Measurements from ENCODE around the gene CHI3L2.

Gene CHI3L2

GRCh38 chr1:111271464-111271801, 43.9 kb downstream of the CHI3L2 start:
- H3K4me3 ChIP-seq (ENCODE audit: low read length in 2 of 2) = no peak overlapping the region
- H3K9me3 ChIP-seq (ENCODE audit: control insufficient read depth in 2 of 2, low read length in 2 of 2) = no peaks in the 10 kb centered on the region
- H3K9ac ChIP-seq (ENCODE audit: low read depth in 1 of 2, low read length in 2 of 2) = no peak overlapping the region
- no peaks in the 10 kb centered on the region for H3K4me1 ChIP-seq (ENCODE audit: control insufficient read depth in 2 of 2, insufficient read depth in 2 of 2, low read length in 2 of 2)
- H3K36me3 ChIP-seq (ENCODE audit: control insufficient read depth in 2 of 2, insufficient read depth in 2 of 2, low read length in 2 of 2) = no peaks in the 10 kb centered on the region
- no peak overlapping the region for H3K27ac ChIP-seq (ENCODE audit: low read depth in 2 of 2, low read length in 2 of 2)
- peaks cover 5 to 7% of the 10 kb centered on the region in 2 donors for H3K27me3 ChIP-seq (ENCODE audit: control insufficient read depth in 2 of 2, insufficient read depth in 2 of 2, low read length in 2 of 2)

GRCh38 chr1:111272081-111272480, 44.6 kb downstream of the CHI3L2 start:
- Histone ChIP-seq H3K9me3 (ENCODE audit: control insufficient read depth in 2 of 2, low read length in 2 of 2) (no peaks in the 10 kb centered on the region), H3K4me3 (ENCODE audit: low read length in 2 of 2) (no peak overlapping the region), H3K27ac (ENCODE audit: low read depth in 2 of 2, low read length in 2 of 2) (no peak overlapping the region), H3K4me1 (ENCODE audit: control insufficient read depth in 2 of 2, insufficient read depth in 2 of 2, low read length in 2 of 2) (no peaks in the 10 kb centered on the region), H3K27me3 (ENCODE audit: control insufficient read depth in 2 of 2, insufficient read depth in 2 of 2, low read length in 2 of 2) (peaks cover 5 to 7% of the 10 kb centered on the region in 2 donors), H3K36me3 (ENCODE audit: control insufficient read depth in 2 of 2, insufficient read depth in 2 of 2, low read length in 2 of 2) (no peaks in the 10 kb centered on the region), H3K9ac (ENCODE audit: low read depth in 1 of 2, low read length in 2 of 2) (no peak overlapping the region)

- Histone ChIP-seq H3K36me3 (ENCODE audit: control insufficient read depth in 2 of 2, insufficient read depth in 2 of 2, low read length in 2 of 2) (no peaks in the 10 kb centered on the region), H3K9ac (ENCODE audit: low read depth in 1 of 2, low read length in 2 of 2) (no peak overlapping the region), H3K27ac (ENCODE audit: low read depth in 2 of 2, low read length in 2 of 2) (peak overlapping the region in 1 of 2 donors; percentile 46), H3K9me3 (ENCODE audit: control insufficient read depth in 2 of 2, low read length in 2 of 2) (no peaks in the 10 kb centered on the region), H3K4me3 (ENCODE audit: low read length in 2 of 2) (no peak overlapping the region), H3K27me3 (ENCODE audit: control insufficient read depth in 2 of 2, insufficient read depth in 2 of 2, low read length in 2 of 2) (peaks cover 3 to 7% of the 10 kb centered on the region in 2 donors), H3K4me1 (ENCODE audit: control insufficient read depth in 2 of 2, insufficient read depth in 2 of 2, low read length in 2 of 2) (no peaks in the 10 kb centered on the region)
Measured at GRCh38 chr1:111274653-111275052, 47.1 kb downstream of the CHI3L2 start.

- Histone ChIP-seq H3K36me3 (ENCODE audit: control insufficient read depth in 2 of 2, insufficient read depth in 2 of 2, low read length in 2 of 2) (no peaks in the 10 kb centered on the region), H3K27me3 (ENCODE audit: control insufficient read depth in 2 of 2, insufficient read depth in 2 of 2, low read length in 2 of 2) (peaks cover 2 to 7% of the 10 kb centered on the region in 2 donors)
Measured at GRCh38 chr1:111275079-111275478, 47.6 kb downstream of the CHI3L2 start.

GRCh38 chr1:111275780-111276433, 48.4 kb downstream of the CHI3L2 start:
- Histone ChIP-seq H3K27ac (ENCODE audit: low read depth in 2 of 2, low read length in 2 of 2) (no peak overlapping the region), H3K36me3 (ENCODE audit: control insufficient read depth in 2 of 2, insufficient read depth in 2 of 2, low read length in 2 of 2) (no peaks in the 10 kb centered on the region), H3K9me3 (ENCODE audit: control insufficient read depth in 2 of 2, low read length in 2 of 2) (no peaks in the 10 kb centered on the region), H3K4me3 (ENCODE audit: low read length in 2 of 2) (no peak overlapping the region), H3K4me1 (ENCODE audit: control insufficient read depth in 2 of 2, insufficient read depth in 2 of 2, low read length in 2 of 2) (no peaks in the 10 kb centered on the region), H3K27me3 (ENCODE audit: control insufficient read depth in 2 of 2, insufficient read depth in 2 of 2, low read length in 2 of 2) (peaks cover 0 to 2% of the 10 kb centered on the region in 2 donors), H3K9ac (ENCODE audit: low read depth in 1 of 2, low read length in 2 of 2) (no peak overlapping the region)

More at GRCh38 chr1:111275079-111275478, 47.6 kb downstream of the CHI3L2 start:
- Histone ChIP-seq H3K9ac (ENCODE audit: low read depth in 1 of 2, low read length in 2 of 2) (no peak overlapping the region), H3K4me1 (ENCODE audit: control insufficient read depth in 2 of 2, insufficient read depth in 2 of 2, low read length in 2 of 2) (no peaks in the 10 kb centered on the region), H3K9me3 (ENCODE audit: control insufficient read depth in 2 of 2, low read length in 2 of 2) (no peaks in the 10 kb centered on the region), H3K27ac (ENCODE audit: low read depth in 2 of 2, low read length in 2 of 2) (no peak overlapping the region), H3K4me3 (ENCODE audit: low read length in 2 of 2) (no peak overlapping the region)

- Histone ChIP-seq H3K9ac (ENCODE audit: low read depth in 1 of 2, low read length in 2 of 2) (no peak overlapping the region), H3K4me3 (ENCODE audit: low read length in 2 of 2) (no peak overlapping the region), H3K27ac (ENCODE audit: low read depth in 2 of 2, low read length in 2 of 2) (no peak overlapping the region), H3K36me3 (ENCODE audit: control insufficient read depth in 2 of 2, insufficient read depth in 2 of 2, low read length in 2 of 2) (no peaks in the 10 kb centered on the region), H3K27me3 (ENCODE audit: control insufficient read depth in 2 of 2, insufficient read depth in 2 of 2, low read length in 2 of 2) (no peaks in the 10 kb centered on the region), H3K4me1 (ENCODE audit: control insufficient read depth in 2 of 2, insufficient read depth in 2 of 2, low read length in 2 of 2) (no peaks in the 10 kb centered on the region), H3K9me3 (ENCODE audit: control insufficient read depth in 2 of 2, low read length in 2 of 2) (no peaks in the 10 kb centered on the region)
Measured at GRCh38 chr1:111279144-111279543, 51.6 kb downstream of the CHI3L2 start.

- no peaks in the 10 kb centered on the region for H3K27me3 ChIP-seq (ENCODE audit: control insufficient read depth in 2 of 2, insufficient read depth in 2 of 2, low read length in 2 of 2)
- H3K27ac ChIP-seq (ENCODE audit: low read depth in 2 of 2, low read length in 2 of 2) = no peak overlapping the region
- H3K4me1 ChIP-seq (ENCODE audit: control insufficient read depth in 2 of 2, insufficient read depth in 2 of 2, low read length in 2 of 2) = no peaks in the 10 kb centered on the region
- no peaks in the 10 kb centered on the region for H3K9me3 ChIP-seq (ENCODE audit: control insufficient read depth in 2 of 2, low read length in 2 of 2)
- no peaks in the 10 kb centered on the region for H3K36me3 ChIP-seq (ENCODE audit: control insufficient read depth in 2 of 2, insufficient read depth in 2 of 2, low read length in 2 of 2)
- no peak overlapping the region for H3K9ac ChIP-seq (ENCODE audit: low read depth in 1 of 2, low read length in 2 of 2)
- no peak overlapping the region for H3K4me3 ChIP-seq (ENCODE audit: low read length in 2 of 2)
Measured at GRCh38 chr1:111280267-111280666, 52.8 kb downstream of the CHI3L2 start.

- Histone ChIP-seq H3K9me3 (ENCODE audit: control insufficient read depth in 2 of 2, low read length in 2 of 2) (no peaks in the 10 kb centered on the region), H3K27me3 (ENCODE audit: control insufficient read depth in 2 of 2, insufficient read depth in 2 of 2, low read length in 2 of 2) (no peaks in the 10 kb centered on the region), H3K9ac (ENCODE audit: low read depth in 1 of 2, low read length in 2 of 2) (no peak overlapping the region), H3K36me3 (ENCODE audit: control insufficient read depth in 2 of 2, insufficient read depth in 2 of 2, low read length in 2 of 2) (no peaks in the 10 kb centered on the region), H3K4me1 (ENCODE audit: control insufficient read depth in 2 of 2, insufficient read depth in 2 of 2, low read length in 2 of 2) (no peaks in the 10 kb centered on the region), H3K4me3 (ENCODE audit: low read length in 2 of 2) (no peak overlapping the region), H3K27ac (ENCODE audit: low read depth in 2 of 2, low read length in 2 of 2) (no peak overlapping the region)
Measured at GRCh38 chr1:111281411-111281810, 53.9 kb downstream of the CHI3L2 start.

GRCh38 chr1:111283838-111284237, 56.3 kb downstream of the CHI3L2 start:
- Histone ChIP-seq H3K36me3 (ENCODE audit: control insufficient read depth in 2 of 2, insufficient read depth in 2 of 2, low read length in 2 of 2) (no peaks in the 10 kb centered on the region), H3K27ac (ENCODE audit: low read depth in 2 of 2, low read length in 2 of 2) (no peak overlapping the region), H3K9me3 (ENCODE audit: control insufficient read depth in 2 of 2, low read length in 2 of 2) (no peaks in the 10 kb centered on the region), H3K27me3 (ENCODE audit: control insufficient read depth in 2 of 2, insufficient read depth in 2 of 2, low read length in 2 of 2) (no peaks in the 10 kb centered on the region), H3K9ac (ENCODE audit: low read depth in 1 of 2, low read length in 2 of 2) (no peak overlapping the region), H3K4me3 (ENCODE audit: low read length in 2 of 2) (no peak overlapping the region), H3K4me1 (ENCODE audit: control insufficient read depth in 2 of 2, insufficient read depth in 2 of 2, low read length in 2 of 2) (no peaks in the 10 kb centered on the region)

GRCh38 chr1:111285879-111286278, 58.4 kb downstream of the CHI3L2 start:
- H3K9ac ChIP-seq (ENCODE audit: low read depth in 1 of 2, low read length in 2 of 2) = no peak overlapping the region
- H3K27ac ChIP-seq (ENCODE audit: low read depth in 2 of 2, low read length in 2 of 2) = no peak overlapping the region
- no peaks in the 10 kb centered on the region for H3K36me3 ChIP-seq (ENCODE audit: control insufficient read depth in 2 of 2, insufficient read depth in 2 of 2, low read length in 2 of 2)
- H3K27me3 ChIP-seq (ENCODE audit: control insufficient read depth in 2 of 2, insufficient read depth in 2 of 2, low read length in 2 of 2) = no peaks in the 10 kb centered on the region
- no peaks in the 10 kb centered on the region for H3K9me3 ChIP-seq (ENCODE audit: control insufficient read depth in 2 of 2, low read length in 2 of 2)
- no peaks in the 10 kb centered on the region for H3K4me1 ChIP-seq (ENCODE audit: control insufficient read depth in 2 of 2, insufficient read depth in 2 of 2, low read length in 2 of 2)
- no peak overlapping the region for H3K4me3 ChIP-seq (ENCODE audit: low read length in 2 of 2)

GRCh38 chr1:111286912-111287311, 59.4 kb downstream of the CHI3L2 start:
- Histone ChIP-seq H3K9ac (ENCODE audit: low read depth in 1 of 2, low read length in 2 of 2) (no peak overlapping the region), H3K27ac (ENCODE audit: low read depth in 2 of 2, low read length in 2 of 2) (no peak overlapping the region), H3K27me3 (ENCODE audit: control insufficient read depth in 2 of 2, insufficient read depth in 2 of 2, low read length in 2 of 2) (no peaks in the 10 kb centered on the region), H3K36me3 (ENCODE audit: control insufficient read depth in 2 of 2, insufficient read depth in 2 of 2, low read length in 2 of 2) (no peaks in the 10 kb centered on the region), H3K9me3 (ENCODE audit: control insufficient read depth in 2 of 2, low read length in 2 of 2) (no peaks in the 10 kb centered on the region), H3K4me1 (ENCODE audit: control insufficient read depth in 2 of 2, insufficient read depth in 2 of 2, low read length in 2 of 2) (no peaks in the 10 kb centered on the region), H3K4me3 (ENCODE audit: low read length in 2 of 2) (no peak overlapping the region)
